ENCODE results near the gene PAX5.

PAX5 gene

GRCh38 chr9:36853233-36853632 lies 180.8 kb downstream of the PAX5 start:
- DNase-seq (ENCODE audit: low read depth), result no peak
- H3K4me3 ChIP-seq (ENCODE audit: control insufficient read depth, low read depth, low read length), result no peak overlapping the region
- no peak for TF ChIP-seq CTCF (conservative IDR thresholded peaks at IDR 0.05; ENCODE audit: control insufficient read depth, insufficient read depth, low read depth, low read length)

- TF ChIP-seq CTCF (conservative IDR thresholded peaks at IDR 0.05; ENCODE audit: control insufficient read depth, insufficient read depth, low read depth, low read length), result no peak
- no peak overlapping the region for H3K4me3 ChIP-seq (ENCODE audit: control insufficient read depth, low read depth, low read length)
- no peak for DNase-seq (ENCODE audit: low read depth)
These were observed 184.1 kb downstream of the PAX5 start for GRCh38 chr9:36849943-36850342.

- TF ChIP-seq CTCF (conservative IDR thresholded peaks at IDR 0.05; ENCODE audit: control insufficient read depth, insufficient read depth, low read depth, low read length), result no peak
These were observed 185.1 kb downstream of the PAX5 start for GRCh38 chr9:36848946-36849345.

GRCh38 chr9:36847781-36848673 lies 186.0 kb downstream of the PAX5 start:
- no peak overlapping the region for H3K4me3 ChIP-seq (ENCODE audit: control insufficient read depth, low read depth, low read length)
- no peak for DNase-seq (ENCODE audit: low read depth)
- no peak for TF ChIP-seq CTCF (conservative IDR thresholded peaks at IDR 0.05; ENCODE audit: control insufficient read depth, insufficient read depth, low read depth, low read length)

More at GRCh38 chr9:36848946-36849345, 185.1 kb downstream of the PAX5 start:
- no peak overlapping the region for H3K4me3 ChIP-seq (ENCODE audit: control insufficient read depth, low read depth, low read length)
- no peak for DNase-seq (ENCODE audit: low read depth)

GRCh38 chr9:36846621-36847020 lies 187.4 kb downstream of the PAX5 start:
- no peak overlapping the region for H3K4me3 ChIP-seq (ENCODE audit: control insufficient read depth, low read depth, low read length)
- no peak for TF ChIP-seq CTCF (conservative IDR thresholded peaks at IDR 0.05; ENCODE audit: control insufficient read depth, insufficient read depth, low read depth, low read length)
- DNase-seq (ENCODE audit: low read depth), result no peak

GRCh38 chr9:36845844-36846243 lies 188.2 kb downstream of the PAX5 start:
- DNase-seq (ENCODE audit: low read depth), result no peak
- H3K4me3 ChIP-seq (ENCODE audit: control insufficient read depth, low read depth, low read length), result no peak overlapping the region
- no peak for TF ChIP-seq CTCF (conservative IDR thresholded peaks at IDR 0.05; ENCODE audit: control insufficient read depth, insufficient read depth, low read depth, low read length)

All from fibroblast of mammary gland (primary cell).